ENCODE measurements around the gene SRSF1. TPM values are rescaled to one million over a fixed set of nuclear protein-coding genes. Genes with fewer than 3 reads are reported as not detected.

SRSF1 gene
- total RNA-seq, 1 experiment from 2014 or later = 434 TPM

GRCh38 chr17:58001461-58002124, 5.5 kb downstream of the SRSF1 start:
- no TSS peak for BruUV-seq (replicated peaks)
- Histone ChIP-seq H3K4me3 (replicated peaks in 1 of 2; ENCODE audit: low read depth in 1 of 2, low read length in 2 of 2) (no peak overlapping the region), H3K4me2 (ENCODE audit: low read length) (no peak overlapping the region)

GRCh38 chr17:57999496-58000017, 7.5 kb downstream of the SRSF1 start:
- Histone ChIP-seq H3K4me1 (ENCODE audit: control insufficient read depth in 1 of 2, insufficient read depth in 2 of 2, low read length in 2 of 2) (peaks cover 12 to 57% of the 10 kb centered on the region in 2 experiments), H3K36me3 (ENCODE audit: control insufficient read depth in 1 of 2, insufficient read depth in 2 of 2, low read length in 2 of 2) (peaks cover 61 to 78% of the 10 kb centered on the region in 2 experiments), H3K4me2 (ENCODE audit: low read length) (peak overlapping the region; percentile 1; the same call in 1 of the 2 replicates), H2AFZ (ENCODE audit: low read depth, low read length, poor library complexity, severe bottlenecking) (no peak overlapping the region), H3K9me3 (ENCODE audit: control insufficient read depth in 1 of 2, insufficient read depth in 1 of 2, low read depth in 1 of 2, low read length in 2 of 2) (no peaks in the 10 kb centered on the region), H3K9me2 (ENCODE audit: insufficient read depth) (no peaks in the 10 kb centered on the region), H3K4me3 (replicated peaks in 1 of 2; ENCODE audit: low read depth in 1 of 2, low read length in 2 of 2) (no peak overlapping the region), H3K9ac (ENCODE audit: low read length) (no peak overlapping the region), H3K27ac (ENCODE audit: low read depth, low read length) (no peak overlapping the region; the same call in 1 of the 2 replicates), H3K79me2 (ENCODE audit: insufficient read depth, low read length) (peaks cover 68% of the 10 kb centered on the region), H4K20me1 (ENCODE audit: insufficient read depth) (peaks cover 67% of the 10 kb centered on the region), H3K27me3 (ENCODE audit: insufficient read depth, low read length) (no peaks in the 10 kb centered on the region)
- intact Hi-C loops (cut with micrococcal nuclease) = loop anchor here (1.0 to 5.0 kb wide), 3 partner anchors 113 to 867 kb away; no protein-coding TSS in a partner anchor
- DNase-seq (ENCODE audit: low read depth, low spot score) (peak; percentile 80), ATAC-seq (peak; percentile 64)
- ChIA-PET RAD21 (ENCODE audit: low non-redundant PET in 1 of 2, low total read pairs in 2 of 2, uncharacterized antibody in 2 of 2, unreplicated experiment in 2 of 2) (interaction anchor here (0.5 to 1.6 kb wide), 9 partner anchors 10 to 164 kb away, joined by 3 to 7 read pairs (median 4); partner anchors contain the start of genes VEZF1 (in 2 of the 2) and MRPS23 (in 1 of the 2)), CTCF (interaction anchor here (0.6 to 15.4 kb wide), 47 partner anchors 8 to 756 kb away, joined by 3 to 288 read pairs (median 4); partner anchors contain the start of genes CUEDC1, DYNLL2, SRSF1 and VEZF1), POLR2A (interaction anchor here (0.5 to 6.6 kb wide), 15 partner anchors 10 to 743 kb away, joined by 3 to 53 read pairs (median 3); partner anchors contain the start of genes DYNLL2, MRPS23 and VEZF1)
- no TSS peak for BruUV-seq (replicated peaks)
- peak; percentile 71 for TF ChIP-seq POLR2AphosphoS5 (IDR thresholded peaks at IDR 0.05; ENCODE audit: low read depth, low read length)
- 0 out of 2 replicates have a peak, but pooled peaks have one; percentile 35 for TF ChIP-seq EGR1 (IDR thresholded peaks at IDR 0.05; ENCODE audit: low read depth)
- no peak for TF ChIP-seq POLR2A (IDR thresholded peaks at IDR 0.05; ENCODE audit: borderline replicate concordance, extremely low read depth, insufficient read depth, insufficient read length)
- TF ChIP-seq FOSL1 (IDR thresholded peaks at IDR 0.05; ENCODE audit: low read depth) = 0 out of 2 replicates have a peak, but pooled peaks have one; percentile 5
- peak; percentile 85 for TF ChIP-seq RAD21 (IDR thresholded peaks at IDR 0.05; ENCODE audit: low read depth)
- TF ChIP-seq YY1 (IDR thresholded peaks at IDR 0.05; ENCODE audit: extremely low read depth, insufficient replicate concordance, low read depth, low read length) = no peak
- TF ChIP-seq EZH2phosphoT487 (IDR thresholded peaks at IDR 0.05; ENCODE audit: borderline replicate concordance) = no peak
- 0 out of 2 replicates have a peak, but pooled peaks have one; percentile 20 for TF ChIP-seq SIN3A (IDR thresholded peaks at IDR 0.05; ENCODE audit: low read depth)
- 0 out of 2 replicates have a peak, but pooled peaks have one; percentile 33 for TF ChIP-seq JUND (IDR thresholded peaks at IDR 0.05)
- TF ChIP-seq CTCF (IDR thresholded peaks at IDR 0.05 in 2 of 3, conservative IDR thresholded peaks at IDR 0.05 in 1 of 3; ENCODE audit: borderline replicate concordance in 1 of 3, insufficient read depth in 1 of 3, low read depth in 2 of 3, low read length in 2 of 3) = peak; percentile 81 to 99 (median 85)
- TF ChIP-seq SRF (IDR thresholded peaks at IDR 0.05; ENCODE audit: low read depth) = no peak
- TF ChIP-seq MAX (IDR thresholded peaks at IDR 0.05) = 0 out of 2 replicates have a peak, but pooled peaks have one; percentile 11

More at GRCh38 chr17:58001461-58002124, 5.5 kb downstream of the SRSF1 start:
- H3K9ac ChIP-seq (ENCODE audit: low read length) = no peak overlapping the region
- H2AFZ ChIP-seq (ENCODE audit: low read depth, low read length, poor library complexity, severe bottlenecking) = no peak overlapping the region
- H3K27me3 ChIP-seq (ENCODE audit: insufficient read depth, low read length) = no peaks in the 10 kb centered on the region
- RAD21 ChIA-PET (ENCODE audit: low non-redundant PET in 1 of 2, low total read pairs in 2 of 2, uncharacterized antibody in 2 of 2, unreplicated experiment in 2 of 2) = no interaction called here
- H4K20me1 ChIP-seq (ENCODE audit: insufficient read depth) = peaks cover 78% of the 10 kb centered on the region
- H3K36me3 ChIP-seq (ENCODE audit: control insufficient read depth in 1 of 2, insufficient read depth in 2 of 2, low read length in 2 of 2) = peaks cover 66 to 93% of the 10 kb centered on the region in 2 experiments
- POLR2A ChIA-PET = interaction anchor here (1.1 to 4.3 kb wide), 5 partner anchors 12 to 151 kb away, joined by 3 to 30 read pairs (median 4); partner anchors contain the start of genes CUEDC1, DYNLL2, MRPS23 and VEZF1
- H3K27ac ChIP-seq (ENCODE audit: low read depth, low read length) = peak overlapping the region; percentile 9; the same call in 1 of the 2 replicates
- ATAC-seq (no peak), DNase-seq (ENCODE audit: low read depth, low spot score) (no peak)
- intact Hi-C loops (cut with micrococcal nuclease) = no loop called here
- CTCF ChIA-PET = interaction anchor here (0.8 to 15.4 kb wide), 4 partner anchors 12 to 144 kb away, joined by 3 to 288 read pairs (median 30); partner anchors contain the start of gene VEZF1
- TF ChIP-seq SP1 (IDR thresholded peaks at IDR 0.05; ENCODE audit: low read depth) (0 out of 2 replicates have a peak, but pooled peaks have one; percentile 12), EZH2 (IDR thresholded peaks at IDR 0.05) (no peak), POLR2AphosphoS5 (IDR thresholded peaks at IDR 0.05; ENCODE audit: low read depth, low read length) (peak; percentile 52)
- peaks cover 16 to 53% of the 10 kb centered on the region in 2 experiments for H3K4me1 ChIP-seq (ENCODE audit: control insufficient read depth in 1 of 2, insufficient read depth in 2 of 2, low read length in 2 of 2)
- H3K9me3 ChIP-seq (ENCODE audit: control insufficient read depth in 1 of 2, insufficient read depth in 1 of 2, low read depth in 1 of 2, low read length in 2 of 2) = no peaks in the 10 kb centered on the region
- H3K9me2 ChIP-seq (ENCODE audit: insufficient read depth) = no peaks in the 10 kb centered on the region
- H3K79me2 ChIP-seq (ENCODE audit: insufficient read depth, low read length) = peaks cover 82% of the 10 kb centered on the region
